HepG2 (cell line): ENCODE measurements around the gene PANK4. TPM values are rescaled to one million over a fixed set of nuclear protein-coding genes. Genes with fewer than 3 reads are reported as not detected.

ENCODE experiments used
- ATAC-seq: fragments of 200-7000 bp; cut with Tn5 transposase; 3 replicates; pipeline ENCODE4 v1.9.1; 2020; ENCODE audit warnings: mild to moderate bottlenecking, moderate library complexity
- BruUV-seq: library from RNA; stranded (reverse); fragments of 400-500 nt; replicated peaks from 2 replicates; lab custom pipeline; 2021; lab: Mats Ljungman, UMichigan
- CTCF ChIA-PET: fragments of 300-600 bp; formaldehyde crosslinking; extraction: SDS; loops from one replicate; lab custom pipeline; 2021; ENCODE audit warnings: low total read pairs, inconsistent platforms, low intra/inter-chr PET ratio; lab: Yijun Ruan, JAX
- POLR2A ChIA-PET: fragments of 350-600 bp; sonication (Branson Sonifier 250); formaldehyde crosslinking; loops from one replicate; lab custom pipeline; 2020; ENCODE audit warnings: antibody characterized with exemption, inconsistent platforms; lab: Yijun Ruan, JAX
- DNase-seq: peaks from one replicate; pipeline ENCODE4 v3.0.0-alpha.2; 2015; ENCODE audit warnings: low spot score
- FAIRE-seq: peaks from 3 replicates; lab custom pipeline; 2011; peaks lifted over from hg19 to GRCh38; lab: Jason Lieb, UNC
- H2AFZ ChIP-seq: one replicate; pipeline ENCODE4 v1.6.1; 2011; ENCODE audit warnings: low read length, inconsistent platforms
- H3K27ac ChIP-seq: fragments of 300-600 bp; 3 replicates; pipeline ENCODE4 v1.8.0; 2011; ENCODE audit warnings: mixed run types, mild to moderate bottlenecking, mixed read lengths, low read length, inconsistent platforms; ENCODE audit not compliant: insufficient read depth; ENCODE audit errors: extremely low read length
- H3K27me3 ChIP-seq, 2 experiments: fragments of 200-600 bp in 1 of 2; 2 replicates in 1 of 2; 3 replicates in 1 of 2; pipeline versions ENCODE4 v1.6.0 to v1.8.0; 2011; ENCODE audit warnings: low read length in 2 of 2, mild to moderate bottlenecking in 2 of 2, moderate library complexity in 2 of 2, inconsistent platforms in 1 of 2; ENCODE audit not compliant: insufficient read depth in 2 of 2, control insufficient read depth in 1 of 2
- H3K36me3 ChIP-seq, 2 experiments: fragments of 200-600 bp in 1 of 2; replicated peaks in 1 of 2; 2 replicates in 1 of 2; 3 replicates in 1 of 2; pipeline versions ENCODE4 v1.5.1 to v1.8.0; 2011; ENCODE audit warnings: low read length in 2 of 2, inconsistent platforms in 1 of 2; ENCODE audit not compliant: insufficient read depth in 2 of 2, control insufficient read depth in 1 of 2
- H3K4me1 ChIP-seq: 2 replicates; pipeline ENCODE4 v1.5.1; 2012; ENCODE audit warnings: low read length, inconsistent platforms; ENCODE audit not compliant: insufficient read depth
- H3K4me2 ChIP-seq: 2 replicates; pipeline ENCODE4 v1.6.0; 2011; ENCODE audit warnings: low read depth, low read length, inconsistent platforms
- H3K4me3 ChIP-seq, 3 experiments: fragments of 200-600 bp in 1 of 3; sonication (generic), shearing (Covaris generic) in 1 of 3; replicated peaks in 1 of 3; 2 replicates each; pipeline ENCODE4 v1.5.1; 2011 to 2016; ENCODE audit warnings: low read length in 3 of 3, inconsistent platforms in 2 of 3, low read depth in 2 of 3, mild to moderate bottlenecking in 2 of 3, control low read depth in 1 of 3, mixed read lengths in 1 of 3; ENCODE audit not compliant: insufficient read depth in 1 of 3
- H3K79me2 ChIP-seq: one replicate; pipeline ENCODE4 v1.6.1; 2011; ENCODE audit warnings: low read length, inconsistent platforms; ENCODE audit not compliant: insufficient read depth
- H3K9ac ChIP-seq: 2 replicates; pipeline ENCODE4 v1.6.0; 2011; ENCODE audit warnings: mild to moderate bottlenecking, low read depth, low read length, inconsistent platforms; ENCODE audit not compliant: insufficient read depth
- H3K9me3 ChIP-seq: 2 replicates; pipeline ENCODE4 v1.5.1; 2012; ENCODE audit warnings: mild to moderate bottlenecking, low read length
- H4K20me1 ChIP-seq: 2 replicates; pipeline ENCODE4 v1.6.0; 2011; ENCODE audit warnings: inconsistent platforms, mild to moderate bottlenecking, low read length, moderate library complexity; ENCODE audit not compliant: insufficient read depth
- DMAP1 ChIP-seq: IDR thresholded peaks from 2 replicates; pipeline ENCODE4 v1.6.1; 2016
- HNRNPL ChIP-seq: fragments of 200-400 bp; formaldehyde crosslinking; IDR thresholded peaks from 2 replicates; pipeline ENCODE4 v1.6.1; 2017; ENCODE audit warnings: mild to moderate bottlenecking, low read depth, low read length
- KDM2A ChIP-seq: sonication (generic); formaldehyde crosslinking; IDR thresholded peaks from 2 replicates; pipeline ENCODE4 v1.4.0; 2020; ENCODE audit warnings: low read depth, missing genetic modification reagents, borderline replicate concordance
- SAP130 ChIP-seq: IDR thresholded peaks from 2 replicates; pipeline ENCODE4 v1.6.1; 2016; ENCODE audit warnings: low read depth
- ZNF674 ChIP-seq: sonication (generic); formaldehyde crosslinking; IDR thresholded peaks from 2 replicates; pipeline ENCODE4 v1.5.0; 2020; ENCODE audit warnings: low read depth, mild to moderate bottlenecking, missing genetic modification reagents
- ZNF773 ChIP-seq: sonication (generic); formaldehyde crosslinking; IDR thresholded peaks from 2 replicates; pipeline ENCODE4 v1.4.0; 2020; ENCODE audit warnings: missing genetic modification reagents, borderline replicate concordance
- WGBS: methylation state at CpG from one replicate; pipeline ENCODE4 v1.1.6; 2017; ENCODE audit warnings: low lambda C conversion rate; 5-methylcytosine and 5-hydroxymethylcytosine counted together
- in situ Hi-C: cut with HindIII; loops from 2 replicates; pipeline ENCODE4 v1.10.0; 2017; ENCODE audit warnings: low pct_unique_long_range_greater_than_20kb; ENCODE audit not compliant: extremely low pct_ligation_motif_present
- intact Hi-C: fragments of 100-400 bp; cut with micrococcal nuclease; formaldehyde crosslinking; loops from one replicate; pipeline ENCODE4 v1.10.0; 2022; ENCODE audit not compliant: unreplicated experiment
- polyA plus RNA-seq, 8 experiments: library from polyadenylated mRNA; depleted of rRNA in 3 of 8; stranded (reverse) in 7 of 8; unstranded in 1 of 8; fragments of >200 nt; fragmentation: Illumina TruSeq in 4 of 8; extraction: Trizol in 4 of 8; gene quantifications; 2 replicates each; pipeline versions ENCODE4 v1.2.1 to v1.2.3, GENCODE V29; 2011 to 2016; ENCODE audit warnings: low read depth in 4 of 8, missing spikeins in 1 of 8, mixed read lengths in 1 of 8; ENCODE audit not compliant: insufficient read depth in 1 of 8
- total RNA-seq, 5 experiments: library from RNA; depleted of rRNA; stranded (reverse); fragments of >200 nt; fragmentation: Illumina TruSeq; extraction: Trizol; gene quantifications; 2 replicates each; pipeline ENCODE4 v1.2.3, GENCODE V29; 2016; ENCODE audit warnings: low read depth in 1 of 5
- TF ChIP-seq, protein P1 (sequence below): sonication (generic); formaldehyde crosslinking; IDR thresholded peaks from 2 replicates; pipeline ENCODE4 v1.4.0; 2020; ENCODE audit warnings: missing genetic modification reagents, borderline replicate concordance
- TF ChIP-seq, protein P2 (sequence below): sonication (generic); formaldehyde crosslinking; conservative IDR thresholded peaks from 2 replicates; pipeline ENCODE4 v1.4.0; 2020; ENCODE audit warnings: missing genetic modification reagents
- TF ChIP-seq, protein P3 (sequence below): sonication (generic); formaldehyde crosslinking; IDR thresholded peaks from 2 replicates; pipeline ENCODE4 v1.5.1; 2020; ENCODE audit warnings: mild to moderate bottlenecking, missing genetic modification reagents, moderate library complexity
- TF ChIP-seq, protein P4 (sequence below): sonication (generic); IDR thresholded peaks from 2 replicates; pipeline ENCODE4 v1.6.1; 2016; ENCODE audit warnings: low read depth, borderline replicate concordance

The PANK4 gene
- total and polyA plus RNA-seq, 2 of the 13 experiments (the other 11 are each of a cell fraction or from before 2014, with no cell fraction given) = 17.4 to 19.3 TPM

DNA sequence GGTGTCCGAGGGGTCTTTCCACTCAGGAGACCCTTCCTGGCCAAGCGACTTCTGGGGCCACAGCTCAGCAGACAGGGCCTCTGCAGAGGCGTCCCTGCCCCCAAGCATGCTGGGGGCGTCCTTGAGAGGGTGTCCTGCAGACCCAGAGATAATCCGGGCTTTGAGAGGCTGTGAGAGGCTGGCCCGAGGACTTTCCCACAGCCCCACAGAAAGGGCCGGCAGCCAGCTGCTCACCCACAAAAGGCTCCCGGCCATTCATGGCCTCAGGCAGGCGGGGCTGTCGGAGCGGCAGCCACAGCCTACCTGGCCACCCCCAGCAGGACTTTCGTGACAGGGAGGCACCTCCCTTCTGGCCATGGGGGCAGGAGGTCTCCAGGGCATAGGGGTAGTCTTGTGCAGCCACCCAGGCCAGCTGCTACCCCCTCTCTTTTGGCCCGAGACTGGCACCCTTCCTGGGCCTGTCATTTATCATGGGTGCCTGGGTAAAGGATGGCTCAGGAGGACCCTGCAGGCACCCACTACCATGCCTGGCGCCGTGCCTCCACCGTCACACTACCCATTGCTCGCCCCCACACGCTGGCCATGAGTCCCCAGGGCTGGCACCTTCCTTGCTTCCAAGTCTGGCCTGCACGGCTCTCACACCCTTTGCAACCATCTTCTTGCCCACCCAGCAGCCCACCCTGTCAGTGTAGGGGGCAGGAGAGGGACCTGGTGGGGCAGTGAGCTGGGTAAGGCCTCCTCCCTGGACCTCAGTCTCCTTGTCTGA is 18.7 kb upstream of the PANK4 start:
- DNase-seq (no peak), ATAC-seq (no peak), FAIRE-seq (no peak)
- H2AFZ ChIP-seq = no peak overlapping the region
- no peaks in the 10 kb centered on the region for H3K9me3 ChIP-seq
- no peaks in the 10 kb centered on the region for H4K20me1 ChIP-seq
- ChIA-PET POLR2A (interaction anchor here (0.7 to 3.4 kb wide), 10 partner anchors 11 to 132 kb away, joined by 3 to 38 read pairs (median 8); partner anchors contain the start of genes PANK4, PEX10 and TNFRSF14), CTCF (no interaction called here)
- H3K4me2 ChIP-seq = peak overlapping the region; percentile 83
- H3K4me3 ChIP-seq = peak overlapping the region in 1 of 3 experiments; percentile 60; a peak in 1 of 6 replicates
- peaks cover 4 to 6% of the 10 kb centered on the region in 2 experiments; a peak in 2 of 5 replicates for H3K27me3 ChIP-seq
- BruUV-seq = no TSS peak
- no peak overlapping the region for H3K27ac ChIP-seq
- H3K36me3 ChIP-seq = no peaks in the 10 kb centered on the region
- WGBS = 43% methylated on average over 7 of the region's 19 CpGs
- H3K79me2 ChIP-seq = no peaks in the 10 kb centered on the region
- H3K9ac ChIP-seq = peak overlapping the region; percentile 14
- H3K4me1 ChIP-seq = peaks cover 72% of the 10 kb centered on the region
- in situ Hi-C loops (loop anchor here (5.0 kb wide), 1 partner anchor 133 kb away; the partner anchor contains the start of gene PEX10), intact Hi-C loops (no loop called here)
- TF ChIP-seq DMAP1 (CRISPR knock-in tag) (0 out of 2 replicates have a peak, but pooled peaks have one; percentile 8), KDM2A (CRISPR knock-in tag) (peak; percentile 25; the same call in 1 of the 2 replicates), HNRNPL (peak; percentile 63; the same call in 1 of the 2 replicates), SAP130 (CRISPR knock-in tag) (0 out of 2 replicates have a peak, but pooled peaks have one; percentile 18), ZNF674 (no peak), ZNF773 (no peak)
- TF ChIP-seq, protein P1, sequence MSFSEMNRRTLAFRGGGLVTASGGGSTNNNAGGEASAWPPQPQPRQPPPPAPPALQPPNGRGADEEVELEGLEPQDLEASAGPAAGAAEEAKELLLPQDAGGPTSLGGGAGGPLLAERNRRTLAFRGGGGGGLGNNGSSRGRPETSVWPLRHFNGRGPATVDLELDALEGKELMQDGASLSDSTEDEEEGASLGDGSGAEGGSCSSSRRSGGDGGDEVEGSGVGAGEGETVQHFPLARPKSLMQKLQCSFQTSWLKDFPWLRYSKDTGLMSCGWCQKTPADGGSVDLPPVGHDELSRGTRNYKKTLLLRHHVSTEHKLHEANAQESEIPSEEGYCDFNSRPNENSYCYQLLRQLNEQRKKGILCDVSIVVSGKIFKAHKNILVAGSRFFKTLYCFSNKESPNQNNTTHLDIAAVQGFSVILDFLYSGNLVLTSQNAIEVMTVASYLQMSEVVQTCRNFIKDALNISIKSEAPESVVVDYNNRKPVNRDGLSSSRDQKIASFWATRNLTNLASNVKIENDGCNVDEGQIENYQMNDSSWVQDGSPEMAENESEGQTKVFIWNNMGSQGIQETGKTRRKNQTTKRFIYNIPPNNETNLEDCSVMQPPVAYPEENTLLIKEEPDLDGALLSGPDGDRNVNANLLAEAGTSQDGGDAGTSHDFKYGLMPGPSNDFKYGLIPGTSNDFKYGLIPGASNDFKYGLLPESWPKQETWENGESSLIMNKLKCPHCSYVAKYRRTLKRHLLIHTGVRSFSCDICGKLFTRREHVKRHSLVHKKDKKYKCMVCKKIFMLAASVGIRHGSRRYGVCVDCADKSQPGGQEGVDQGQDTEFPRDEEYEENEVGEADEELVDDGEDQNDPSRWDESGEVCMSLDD (CRISPR knock-in tag) = 0 out of 2 replicates have a peak, but pooled peaks have one; percentile 28
- TF ChIP-seq, protein P2, sequence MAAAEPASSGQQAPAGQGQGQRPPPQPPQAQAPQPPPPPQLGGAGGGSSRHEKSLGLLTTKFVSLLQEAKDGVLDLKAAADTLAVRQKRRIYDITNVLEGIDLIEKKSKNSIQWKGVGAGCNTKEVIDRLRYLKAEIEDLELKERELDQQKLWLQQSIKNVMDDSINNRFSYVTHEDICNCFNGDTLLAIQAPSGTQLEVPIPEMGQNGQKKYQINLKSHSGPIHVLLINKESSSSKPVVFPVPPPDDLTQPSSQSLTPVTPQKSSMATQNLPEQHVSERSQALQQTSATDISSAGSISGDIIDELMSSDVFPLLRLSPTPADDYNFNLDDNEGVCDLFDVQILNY (CRISPR knock-in tag) = 0 out of 2 replicates have a peak, but pooled peaks have one; percentile 16
- TF ChIP-seq, protein P3, sequence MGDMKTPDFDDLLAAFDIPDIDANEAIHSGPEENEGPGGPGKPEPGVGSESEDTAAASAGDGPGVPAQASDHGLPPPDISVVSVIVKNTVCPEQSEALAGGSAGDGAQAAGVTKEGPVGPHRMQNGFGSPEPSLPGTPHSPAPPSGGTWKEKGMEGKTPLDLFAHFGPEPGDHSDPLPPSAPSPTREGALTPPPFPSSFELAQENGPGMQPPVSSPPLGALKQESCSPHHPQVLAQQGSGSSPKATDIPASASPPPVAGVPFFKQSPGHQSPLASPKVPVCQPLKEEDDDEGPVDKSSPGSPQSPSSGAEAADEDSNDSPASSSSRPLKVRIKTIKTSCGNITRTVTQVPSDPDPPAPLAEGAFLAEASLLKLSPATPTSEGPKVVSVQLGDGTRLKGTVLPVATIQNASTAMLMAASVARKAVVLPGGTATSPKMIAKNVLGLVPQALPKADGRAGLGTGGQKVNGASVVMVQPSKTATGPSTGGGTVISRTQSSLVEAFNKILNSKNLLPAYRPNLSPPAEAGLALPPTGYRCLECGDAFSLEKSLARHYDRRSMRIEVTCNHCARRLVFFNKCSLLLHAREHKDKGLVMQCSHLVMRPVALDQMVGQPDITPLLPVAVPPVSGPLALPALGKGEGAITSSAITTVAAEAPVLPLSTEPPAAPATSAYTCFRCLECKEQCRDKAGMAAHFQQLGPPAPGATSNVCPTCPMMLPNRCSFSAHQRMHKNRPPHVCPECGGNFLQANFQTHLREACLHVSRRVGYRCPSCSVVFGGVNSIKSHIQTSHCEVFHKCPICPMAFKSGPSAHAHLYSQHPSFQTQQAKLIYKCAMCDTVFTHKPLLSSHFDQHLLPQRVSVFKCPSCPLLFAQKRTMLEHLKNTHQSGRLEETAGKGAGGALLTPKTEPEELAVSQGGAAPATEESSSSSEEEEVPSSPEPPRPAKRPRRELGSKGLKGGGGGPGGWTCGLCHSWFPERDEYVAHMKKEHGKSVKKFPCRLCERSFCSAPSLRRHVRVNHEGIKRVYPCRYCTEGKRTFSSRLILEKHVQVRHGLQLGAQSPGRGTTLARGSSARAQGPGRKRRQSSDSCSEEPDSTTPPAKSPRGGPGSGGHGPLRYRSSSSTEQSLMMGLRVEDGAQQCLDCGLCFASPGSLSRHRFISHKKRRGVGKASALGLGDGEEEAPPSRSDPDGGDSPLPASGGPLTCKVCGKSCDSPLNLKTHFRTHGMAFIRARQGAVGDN (CRISPR knock-in tag) = peak; percentile 37
- TF ChIP-seq, protein P4, sequence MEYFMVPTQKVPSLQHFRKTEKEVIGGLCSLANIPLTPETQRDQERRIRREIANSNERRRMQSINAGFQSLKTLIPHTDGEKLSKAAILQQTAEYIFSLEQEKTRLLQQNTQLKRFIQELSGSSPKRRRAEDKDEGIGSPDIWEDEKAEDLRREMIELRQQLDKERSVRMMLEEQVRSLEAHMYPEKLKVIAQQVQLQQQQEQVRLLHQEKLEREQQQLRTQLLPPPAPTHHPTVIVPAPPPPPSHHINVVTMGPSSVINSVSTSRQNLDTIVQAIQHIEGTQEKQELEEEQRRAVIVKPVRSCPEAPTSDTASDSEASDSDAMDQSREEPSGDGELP = peak; percentile 10; the same call in 1 of the 2 replicates
